Activated CD4-positive, alpha-beta T cell treated with anti-CD3 and anti-CD28 coated beads for 24 hours (primary cell): Measurements from ENCODE around the gene SMARCB1.
A peak's percentile ranks its signal among the peaks of the same experiment; 100 is the strongest.

Experiments used
- DNase-seq, 2 donors: peaks; one replicate each; pipeline ENCODE4 v3.0.0-alpha.2; 2020; ENCODE audit warnings: low read depth in 2 of 2

The SMARCB1 gene

GRCh38 chr22:23786752-23787599, at the start of gene SMARCB1:
SMARCB1 (plus strand) TSS chr22:23786966; CDS start chr22:23787170, 204 bp downstream.
- peak; percentile 83 to 86 for DNase-seq

DNA sequence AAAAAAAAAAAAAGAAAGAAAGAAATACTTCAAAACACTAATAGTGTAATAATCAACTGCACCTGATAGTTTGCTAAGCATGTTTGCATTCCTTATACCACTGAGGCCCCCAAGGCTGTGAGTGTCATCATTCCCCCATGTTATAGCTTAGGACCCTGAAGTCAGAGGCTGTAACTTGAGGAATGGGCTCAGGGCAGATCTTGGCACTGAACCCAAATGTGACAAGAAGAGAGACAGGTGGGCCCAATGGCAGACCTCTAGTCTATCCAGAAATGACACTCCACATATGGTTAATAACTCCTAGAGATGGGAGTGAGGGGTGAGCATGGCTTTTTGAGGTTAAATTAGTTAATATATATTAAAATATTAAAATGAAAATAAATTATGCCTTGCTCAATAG, 49.1 kb upstream of the SMARCB1 start:
- no peak for DNase-seq

DNA sequence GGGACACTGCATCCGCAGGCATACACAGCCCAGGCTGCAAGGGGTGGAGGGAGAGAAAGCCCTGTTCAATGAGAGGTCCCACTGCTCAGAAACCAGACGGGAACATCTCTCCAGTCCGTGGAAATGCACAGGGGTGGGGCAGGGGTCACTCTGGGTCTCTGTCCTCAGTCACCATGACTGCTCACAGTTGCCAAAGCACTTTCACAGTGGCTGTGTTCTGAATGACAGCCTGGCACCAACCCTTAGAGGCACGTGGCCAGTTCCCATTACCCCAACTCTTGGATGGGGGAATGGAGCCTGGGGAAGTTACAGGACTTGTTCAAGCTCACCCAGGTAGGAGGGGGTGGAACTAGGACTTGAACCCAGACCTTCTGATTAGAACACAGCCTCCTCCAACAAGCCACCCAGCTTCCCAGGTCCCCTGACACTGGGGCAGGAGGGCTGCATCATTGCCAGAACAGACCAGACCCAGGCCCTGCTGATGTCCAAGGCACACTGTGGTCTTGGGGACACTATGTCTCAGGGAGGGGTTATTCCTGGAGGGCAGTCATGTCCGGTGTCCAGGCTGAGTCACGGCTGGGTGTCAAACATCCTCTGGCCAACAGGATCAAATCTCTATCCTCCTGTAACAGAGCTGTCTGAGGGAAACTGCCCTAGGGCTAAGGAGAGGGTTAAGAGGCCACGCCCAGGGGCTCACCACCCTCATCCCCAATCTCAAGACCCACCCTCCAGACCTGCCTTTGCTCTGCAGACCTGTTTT, 44.1 kb upstream of the SMARCB1 start:
- DNase-seq = no peak

GRCh38 chr22:23743303-23743705, 43.5 kb upstream of the SMARCB1 start:
- DNase-seq = no peak

- DNase-seq = no peak
These were observed 42.8 kb upstream of the SMARCB1 start for GRCh38 chr22:23744001-23744400.

GRCh38 chr22:23744485-23744884, 42.3 kb upstream of the SMARCB1 start:
- no peak for DNase-seq

DNA sequence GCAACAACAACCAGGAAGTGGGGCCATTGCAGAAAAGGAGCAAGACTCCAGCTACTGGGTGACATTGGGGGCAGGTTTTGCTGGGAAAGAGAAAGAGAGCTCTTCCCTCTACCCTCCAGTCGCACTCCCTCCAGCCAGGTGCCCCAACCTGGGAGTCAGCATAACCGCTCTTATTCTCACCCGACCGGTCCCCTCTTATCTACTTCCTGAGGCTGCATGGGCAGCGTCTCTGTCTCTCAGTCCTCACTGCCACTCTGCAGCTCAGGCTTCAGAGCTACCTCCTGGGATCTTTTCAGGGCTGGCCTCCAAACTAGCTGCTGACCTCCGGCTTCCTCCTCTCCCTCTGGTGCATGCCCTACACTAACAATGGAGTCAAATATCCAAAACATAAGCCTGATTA, 41.0 kb upstream of the SMARCB1 start:
- DNase-seq = no peak

DNA sequence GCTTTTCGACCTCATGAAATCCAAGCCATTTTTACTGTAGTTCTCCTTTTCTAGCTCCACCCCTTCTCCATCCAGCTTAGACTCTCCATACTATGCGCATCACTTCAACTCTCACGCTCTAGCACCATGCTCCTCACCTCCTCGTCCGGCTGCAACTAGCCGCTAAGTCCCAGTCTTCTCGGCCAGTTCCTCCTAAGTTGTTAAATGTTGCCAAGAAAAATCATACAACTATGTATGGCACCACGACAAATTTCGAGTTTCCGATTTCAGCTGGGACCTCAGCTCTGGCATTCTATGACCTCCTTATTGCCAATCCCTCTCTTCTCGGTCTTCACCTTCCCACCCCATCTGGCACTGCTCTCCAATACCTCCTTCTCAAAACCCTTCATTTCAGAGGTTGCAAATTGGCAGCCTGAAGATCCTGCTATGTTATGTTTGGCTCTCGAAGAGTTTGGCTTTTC, 36.9 kb upstream of the SMARCB1 start:
- no peak for DNase-seq

DNA sequence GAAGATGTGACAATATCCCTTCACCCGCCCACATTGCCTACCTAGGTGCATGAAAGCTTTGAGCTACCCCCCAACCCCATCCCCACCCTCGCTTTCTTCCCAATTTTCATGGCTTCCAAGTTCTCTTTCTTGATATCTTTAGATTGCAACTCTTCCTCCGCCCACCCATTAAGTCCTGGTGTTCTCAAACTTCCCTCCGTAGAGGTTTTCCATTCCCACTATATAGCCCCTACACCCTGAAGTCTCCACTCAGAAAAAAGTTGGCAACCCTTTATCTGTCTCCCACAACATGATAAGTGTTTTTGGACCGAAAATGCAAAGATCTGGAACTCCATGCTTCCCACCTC, 36.4 kb upstream of the SMARCB1 start:
- no peak for DNase-seq

GRCh38 chr22:23750714-23751440, 35.9 kb upstream of the SMARCB1 start, which contains the start of gene ZNF70:
ZNF70 (minus strand) TSS chr22:23751112; CDS start chr22:23745140, 5,972 bp downstream.
- DNase-seq = peak; percentile 70 to 71

DNA sequence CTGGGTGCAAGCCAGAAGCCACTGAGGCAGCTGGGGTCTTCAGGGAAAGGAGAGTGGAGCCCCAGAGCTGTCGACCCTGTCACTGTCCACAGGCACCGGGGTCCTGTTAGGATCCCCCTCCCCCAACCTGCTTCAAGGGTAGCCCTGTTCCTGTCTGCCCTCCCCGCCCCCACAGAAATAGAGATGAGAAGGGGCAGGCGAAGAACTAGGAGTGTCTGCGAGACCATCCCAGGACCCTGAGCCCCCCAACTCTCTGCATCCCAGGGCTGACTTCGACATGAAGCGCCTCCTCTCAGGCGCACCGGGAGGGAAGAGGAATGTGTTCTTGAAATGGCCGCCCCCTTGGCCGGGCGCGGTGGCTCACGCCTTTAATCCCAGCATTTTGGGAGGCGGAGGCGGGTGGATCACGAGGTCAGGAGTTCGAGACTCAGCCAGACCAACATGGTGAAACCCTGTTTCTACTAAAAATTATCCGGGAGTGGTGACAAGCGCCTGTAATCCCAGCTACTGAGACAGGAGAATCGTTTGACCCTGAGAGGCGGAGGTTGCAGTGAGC, 35.2 kb upstream of the SMARCB1 start:
- no peak for DNase-seq

GRCh38 chr22:23752090-23752691, 34.6 kb upstream of the SMARCB1 start:
- DNase-seq = no peak

DNA sequence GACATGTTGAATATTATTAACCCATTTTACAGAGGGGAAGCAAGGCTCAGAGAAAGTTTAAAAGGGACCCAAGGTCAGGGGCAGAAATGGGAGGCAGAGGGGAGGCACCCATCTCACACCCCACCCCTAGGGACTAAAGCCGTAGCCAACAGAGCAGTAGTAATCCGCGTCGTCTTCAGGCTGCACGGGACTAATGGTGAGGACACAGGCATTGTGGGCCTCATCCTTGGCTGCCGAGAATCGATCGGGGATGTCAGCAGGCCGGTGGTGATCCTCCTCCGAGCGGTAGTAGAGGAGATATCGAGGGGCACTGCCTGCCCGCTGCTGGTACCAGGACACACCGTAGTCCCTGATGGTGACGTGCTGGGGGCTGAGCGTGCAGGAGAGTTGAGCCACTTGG, 34.0 kb upstream of the SMARCB1 start:
- no peak for DNase-seq

DNA sequence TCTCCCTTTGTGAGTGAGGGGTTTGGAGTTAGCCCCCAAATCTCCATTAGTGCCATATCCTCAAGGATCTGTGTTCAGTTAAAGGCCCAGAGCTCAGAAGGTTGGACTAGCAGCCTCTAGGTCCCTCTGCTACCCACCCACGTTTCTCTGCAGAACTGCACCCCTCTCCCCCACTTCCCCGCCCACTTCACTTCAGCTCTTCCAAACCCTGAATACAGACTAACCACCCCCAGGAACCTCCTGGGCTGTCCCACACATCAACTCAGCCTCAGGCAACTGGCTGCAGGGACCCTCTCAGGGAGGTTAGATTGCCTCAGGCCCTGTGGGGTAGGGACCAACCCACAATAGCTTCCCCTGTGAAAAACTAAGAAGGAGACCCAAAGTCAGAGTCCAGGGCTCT, 33.4 kb upstream of the SMARCB1 start:
- no peak for DNase-seq

DNA sequence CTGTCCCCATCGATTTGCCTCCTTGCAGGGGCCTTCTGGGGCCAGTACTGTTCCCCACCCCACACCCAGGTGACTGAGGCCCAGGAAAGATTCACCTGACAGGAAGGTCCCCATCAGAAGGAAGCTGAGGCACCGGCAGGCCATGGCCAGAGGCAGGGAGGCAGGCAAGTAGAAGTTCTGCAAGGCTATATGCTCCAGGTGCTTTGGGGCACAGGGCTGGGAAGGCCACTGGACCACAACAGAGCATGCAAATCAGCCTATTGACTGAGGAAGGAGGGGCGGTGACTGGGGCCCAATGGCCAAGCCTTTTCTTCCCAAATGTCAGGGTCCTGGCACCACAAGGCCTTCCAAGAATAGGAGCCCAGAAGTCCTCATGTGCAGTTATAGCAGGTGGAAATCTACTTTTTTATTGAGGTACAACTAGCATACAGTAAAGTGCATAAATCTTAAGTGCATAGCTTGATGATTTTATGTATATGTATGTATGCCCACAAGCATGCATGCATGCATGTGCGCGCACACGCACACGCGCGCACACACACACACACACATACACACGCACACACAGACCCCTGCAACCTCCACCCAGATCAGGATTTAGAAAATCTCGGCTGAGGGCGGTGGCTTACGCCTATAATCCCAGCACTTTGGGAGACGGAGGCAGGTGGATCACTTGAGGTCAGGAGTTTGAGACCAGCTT, 32.4 kb upstream of the SMARCB1 start, which contains the start of gene VPREB3:
VPREB3 (minus strand) TSS at position 206 of the 700 bp plus-strand sequence; CDS start at position 144, 62 bp downstream.
- no peak for DNase-seq

- DNase-seq = no peak
These were observed 31.7 kb upstream of the SMARCB1 start for GRCh38 chr22:23754980-23755636.

GRCh38 chr22:23755711-23756110, 31.1 kb upstream of the SMARCB1 start:
- DNase-seq = no peak

DNA sequence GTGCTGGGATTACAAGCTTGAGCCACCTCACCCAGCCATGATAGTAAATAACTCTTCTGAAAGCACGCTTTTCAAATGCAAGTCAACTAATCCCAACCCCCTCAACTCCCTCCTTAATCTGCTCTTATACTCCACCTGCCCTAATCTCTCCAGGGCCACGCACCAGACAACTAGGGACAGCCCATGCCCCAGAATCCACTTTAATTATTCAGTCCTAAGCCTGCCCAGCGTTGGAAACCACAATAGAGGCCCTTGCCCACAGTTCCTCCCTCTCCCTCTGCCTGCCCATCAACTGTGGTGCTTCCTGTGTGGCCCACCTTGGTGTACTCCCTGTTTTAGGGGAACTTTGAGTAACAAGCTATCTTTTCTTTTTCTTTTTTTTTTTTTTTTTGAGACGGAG, 29.9 kb upstream of the SMARCB1 start:
- DNase-seq = no peak

- no peak for DNase-seq
These were observed 27.2 kb upstream of the SMARCB1 start for GRCh38 chr22:23759566-23759965.

- DNase-seq = no peak
These were observed 26.7 kb upstream of the SMARCB1 start for GRCh38 chr22:23760056-23760455.
